GM06990 (cell line): Measurements from ENCODE around the gene CEND1.

Experiments
- DNase-seq: peaks from one replicate; pipeline ENCODE4 v3.0.0-alpha.2; 2011; ENCODE audit not compliant: insufficient read length; ENCODE audit errors: extremely low read depth
- H3K27me3 ChIP-seq: replicated peaks from 2 replicates; pipeline ENCODE4 v1.6.0; 2011; ENCODE audit warnings: low read length; ENCODE audit not compliant: control insufficient read depth, insufficient read depth
- H3K36me3 ChIP-seq: 2 replicates; pipeline ENCODE4 v1.5.1; 2011; ENCODE audit warnings: low read length; ENCODE audit not compliant: control insufficient read depth, insufficient read depth
- H3K4me3 ChIP-seq: replicated peaks from 2 replicates; pipeline ENCODE4 v1.5.1; 2011; ENCODE audit warnings: low read depth, mild to moderate bottlenecking, control low read depth, low read length
- TF ChIP-seq, protein P1 (sequence below): IDR thresholded peaks from 2 replicates; pipeline ENCODE4 v1.5.1; 2011; ENCODE audit warnings: low read length, control low read depth, mild to moderate bottlenecking, inconsistent platforms; ENCODE audit not compliant: insufficient read depth, poor library complexity, severe bottlenecking

Gene CEND1

DNA sequence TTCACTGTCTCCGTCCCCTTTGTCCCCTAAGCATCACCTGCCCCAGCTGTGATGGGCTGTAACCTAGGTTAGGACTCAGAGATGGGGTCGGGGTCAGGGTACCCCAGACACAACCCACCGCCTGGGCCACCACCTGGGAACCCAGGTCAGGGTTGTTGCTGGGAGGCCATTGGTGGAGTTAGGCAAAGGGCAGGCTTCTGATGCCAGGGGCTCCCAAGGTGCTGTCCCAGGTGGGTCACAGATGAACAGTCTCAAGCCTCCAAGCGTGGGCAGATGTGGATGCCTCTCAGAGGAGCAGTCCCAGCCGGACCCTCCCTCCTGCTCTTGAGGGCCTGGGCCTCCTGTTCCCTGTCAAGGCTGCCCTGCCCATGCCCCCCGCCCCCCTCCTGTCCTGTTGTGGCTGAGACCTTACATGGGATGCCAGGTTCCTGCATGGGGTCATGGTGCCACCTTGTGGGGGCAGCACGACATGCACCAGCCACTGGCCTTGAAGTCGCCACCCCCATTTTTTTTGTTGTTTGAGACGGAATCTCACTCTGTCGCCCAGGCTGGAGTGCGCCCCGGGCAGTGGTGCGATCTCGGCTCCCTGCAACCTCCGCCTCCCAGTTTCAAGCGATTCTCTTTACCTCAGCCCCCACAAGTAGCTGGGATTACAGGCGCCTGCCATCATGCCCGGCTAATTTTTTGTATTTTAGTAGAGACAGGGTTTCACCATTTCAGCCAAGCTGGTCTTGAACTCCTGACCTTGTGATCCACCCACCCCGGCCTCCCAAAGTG, 24.7 kb downstream of the CEND1 start:
- TF ChIP-seq, protein P1, sequence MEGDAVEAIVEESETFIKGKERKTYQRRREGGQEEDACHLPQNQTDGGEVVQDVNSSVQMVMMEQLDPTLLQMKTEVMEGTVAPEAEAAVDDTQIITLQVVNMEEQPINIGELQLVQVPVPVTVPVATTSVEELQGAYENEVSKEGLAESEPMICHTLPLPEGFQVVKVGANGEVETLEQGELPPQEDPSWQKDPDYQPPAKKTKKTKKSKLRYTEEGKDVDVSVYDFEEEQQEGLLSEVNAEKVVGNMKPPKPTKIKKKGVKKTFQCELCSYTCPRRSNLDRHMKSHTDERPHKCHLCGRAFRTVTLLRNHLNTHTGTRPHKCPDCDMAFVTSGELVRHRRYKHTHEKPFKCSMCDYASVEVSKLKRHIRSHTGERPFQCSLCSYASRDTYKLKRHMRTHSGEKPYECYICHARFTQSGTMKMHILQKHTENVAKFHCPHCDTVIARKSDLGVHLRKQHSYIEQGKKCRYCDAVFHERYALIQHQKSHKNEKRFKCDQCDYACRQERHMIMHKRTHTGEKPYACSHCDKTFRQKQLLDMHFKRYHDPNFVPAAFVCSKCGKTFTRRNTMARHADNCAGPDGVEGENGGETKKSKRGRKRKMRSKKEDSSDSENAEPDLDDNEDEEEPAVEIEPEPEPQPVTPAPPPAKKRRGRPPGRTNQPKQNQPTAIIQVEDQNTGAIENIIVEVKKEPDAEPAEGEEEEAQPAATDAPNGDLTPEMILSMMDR: peak; percentile 71
- Histone ChIP-seq H3K36me3 (peaks cover 40% of the 10 kb centered on the region), H3K27me3 (no peaks in the 10 kb centered on the region), H3K4me3 (no peak overlapping the region)
- no peak for DNase-seq

- H3K4me3 ChIP-seq: no peak overlapping the region
- H3K27me3 ChIP-seq: no peaks in the 10 kb centered on the region
- DNase-seq: no peak
- peaks cover 43% of the 10 kb centered on the region for H3K36me3 ChIP-seq
- TF ChIP-seq, protein P1: no peak
These were observed 25.4 kb downstream of the CEND1 start for GRCh38 chr11:764322-765024.

DNA sequence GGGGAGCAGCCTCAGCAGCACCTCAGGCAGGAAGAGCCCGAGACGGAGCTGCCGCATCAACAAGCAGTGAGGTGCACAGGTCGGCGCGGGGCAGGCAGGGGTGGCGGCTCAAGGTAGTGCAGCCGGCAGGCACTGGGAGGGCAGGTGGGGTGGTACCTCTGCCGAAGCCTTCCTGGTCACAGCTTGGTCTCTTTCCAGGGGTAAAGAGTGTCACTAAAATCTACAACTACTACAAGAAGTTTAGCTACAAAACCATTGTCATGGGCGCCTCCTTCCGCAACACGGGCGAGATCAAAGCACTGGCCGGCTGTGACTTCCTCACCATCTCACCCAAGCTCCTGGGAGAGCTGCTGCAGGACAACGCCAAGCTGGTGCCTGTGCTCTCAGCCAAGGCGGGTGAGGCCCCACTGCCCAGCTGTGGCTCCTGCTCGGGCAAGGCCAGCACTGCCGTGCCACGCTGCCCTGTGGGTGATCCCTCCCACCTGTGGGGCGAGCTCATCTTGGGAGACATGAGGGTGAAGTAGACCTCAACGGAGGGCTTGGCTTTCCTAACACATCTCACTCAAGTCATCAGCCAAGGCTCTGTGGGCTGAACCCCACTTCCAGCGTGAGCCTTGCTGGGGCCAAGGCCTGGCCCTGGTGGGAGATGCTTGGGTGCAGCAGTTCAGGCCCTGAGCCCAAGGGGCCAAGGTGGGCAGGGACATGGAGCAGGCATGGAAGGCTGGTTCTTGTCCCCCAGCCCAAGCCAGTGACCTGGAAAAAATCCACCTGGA, 26.2 kb downstream of the CEND1 start:
- Histone ChIP-seq H3K4me3 (no peak overlapping the region), H3K36me3 (peaks cover 43% of the 10 kb centered on the region), H3K27me3 (no peaks in the 10 kb centered on the region)
- TF ChIP-seq, protein P1: no peak
- no peak for DNase-seq

GRCh38 chr11:763073-763463, 26.8 kb downstream of the CEND1 start:
- no peaks in the 10 kb centered on the region for H3K27me3 ChIP-seq
- TF ChIP-seq, protein P1: no peak
- H3K4me3 ChIP-seq: no peak overlapping the region
- DNase-seq: no peak
- H3K36me3 ChIP-seq: peaks cover 43% of the 10 kb centered on the region

GRCh38 chr11:762421-763072, 27.3 kb downstream of the CEND1 start:
- Histone ChIP-seq H3K36me3 (peaks cover 45% of the 10 kb centered on the region), H3K27me3 (no peaks in the 10 kb centered on the region), H3K4me3 (no peak overlapping the region)
- no peak for DNase-seq
- TF ChIP-seq, protein P1: peak; percentile 35
